NCI-H446 treated with DMSO at 0.1 percent for 48 hours (cell line): ENCODE data around the gene TXLNB.
"Not testable (repeated sequence)": the region's sequence is repeated elsewhere in the genome, so short reads cannot be mapped to it uniquely, and the experiment has no call there.

Experiments used
- DNase-seq: peaks from one replicate; lab custom pipeline; 2025; lab: John Stamatoyannopoulos, UW

TXLNB gene

GRCh38 chr6:139235661-139236060, 56.1 kb downstream of the TXLNB start:
- no peak for DNase-seq

DNA sequence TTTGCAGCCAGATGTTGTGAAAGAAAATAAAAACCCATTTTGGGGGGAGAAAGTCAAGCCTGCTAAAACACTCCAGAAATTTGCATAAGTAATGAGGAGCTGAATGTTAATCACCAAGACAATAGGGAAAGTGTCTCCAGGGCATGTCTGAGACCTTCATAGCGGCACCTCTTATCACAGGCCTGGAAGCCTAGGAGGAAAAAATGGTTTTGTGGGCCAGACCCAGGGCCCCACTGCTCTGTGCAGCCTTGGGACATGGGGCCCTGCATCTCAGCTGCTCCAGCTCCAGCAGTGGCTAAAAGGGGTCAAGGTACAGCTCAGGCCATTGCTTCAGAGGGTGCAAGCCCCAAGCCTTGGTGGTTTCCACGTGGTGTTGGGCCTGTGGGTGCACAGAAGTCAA, 57.6 kb downstream of the TXLNB start:
- DNase-seq, result not testable (repeated sequence)

DNA sequence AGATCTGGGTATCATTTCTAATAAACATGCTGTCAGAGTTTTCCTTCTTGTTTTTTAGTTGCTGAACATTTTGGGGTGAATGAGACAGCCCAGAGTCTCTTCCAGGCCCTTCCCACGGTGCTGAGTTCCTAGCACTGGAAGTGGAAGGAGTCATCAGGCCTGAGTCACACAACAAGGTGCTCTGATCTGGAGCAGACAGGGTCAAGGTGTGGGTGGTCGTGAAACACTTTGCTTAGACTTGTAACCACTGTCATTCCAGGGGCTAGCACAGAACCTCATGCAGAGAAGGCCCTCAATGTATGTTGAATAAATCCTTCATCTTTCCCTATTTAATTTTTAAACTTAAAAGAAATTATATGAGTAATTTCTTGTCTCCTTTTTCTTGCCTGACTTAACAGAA, 60.6 kb downstream of the TXLNB start:
- no peak for DNase-seq

GRCh38 chr6:139230391-139230840, 61.4 kb downstream of the TXLNB start:
- peak; percentile 40 for DNase-seq

GRCh38 chr6:139228387-139228786, 63.4 kb downstream of the TXLNB start:
- DNase-seq, result not testable (repeated sequence)

GRCh38 chr6:139219746-139220145, 72.1 kb downstream of the TXLNB start:
- no peak for DNase-seq

DNA sequence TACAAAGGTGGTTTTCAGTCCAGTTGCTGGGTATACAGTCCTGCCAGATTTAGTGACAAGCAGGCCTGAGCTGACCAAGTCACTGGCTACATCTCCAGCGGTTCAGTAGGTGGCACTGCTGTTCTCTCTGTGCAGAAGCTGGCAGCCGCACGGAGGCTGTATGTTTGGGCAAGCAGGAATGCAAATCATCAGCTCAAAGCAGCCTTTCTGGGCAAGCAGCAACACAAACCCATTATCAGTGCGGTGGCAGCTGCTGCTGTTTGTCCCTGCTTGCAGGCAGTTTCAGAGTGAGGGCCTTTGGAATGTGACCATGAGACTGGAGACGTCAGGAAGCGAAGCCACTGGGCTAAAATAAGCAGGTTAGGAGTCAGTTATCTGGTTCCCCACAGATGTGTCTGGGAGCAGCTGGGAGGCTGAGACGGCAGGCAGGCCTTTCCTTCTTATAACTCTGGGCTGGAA, 72.5 kb downstream of the TXLNB start:
- peak; percentile 85 for DNase-seq

DNA sequence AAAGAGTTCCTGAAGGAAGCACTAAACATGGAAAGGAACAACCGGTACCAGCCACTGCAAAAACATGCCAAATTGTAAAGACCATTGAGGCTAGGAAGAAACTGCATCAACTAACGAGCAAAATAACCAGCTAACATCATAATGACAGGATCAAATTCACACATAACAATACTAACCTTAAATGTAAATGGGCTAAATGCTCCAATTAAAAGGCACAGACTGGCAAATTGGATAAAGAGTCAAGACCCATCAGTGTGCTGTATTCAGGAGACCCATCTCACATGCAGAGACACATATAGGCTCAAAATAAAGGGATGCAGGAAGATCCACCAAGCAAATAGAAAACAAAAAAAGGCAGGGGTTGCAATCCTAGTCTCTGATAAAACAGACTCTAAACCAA, 79.3 kb downstream of the TXLNB start:
- not testable (repeated sequence) for DNase-seq

DNA sequence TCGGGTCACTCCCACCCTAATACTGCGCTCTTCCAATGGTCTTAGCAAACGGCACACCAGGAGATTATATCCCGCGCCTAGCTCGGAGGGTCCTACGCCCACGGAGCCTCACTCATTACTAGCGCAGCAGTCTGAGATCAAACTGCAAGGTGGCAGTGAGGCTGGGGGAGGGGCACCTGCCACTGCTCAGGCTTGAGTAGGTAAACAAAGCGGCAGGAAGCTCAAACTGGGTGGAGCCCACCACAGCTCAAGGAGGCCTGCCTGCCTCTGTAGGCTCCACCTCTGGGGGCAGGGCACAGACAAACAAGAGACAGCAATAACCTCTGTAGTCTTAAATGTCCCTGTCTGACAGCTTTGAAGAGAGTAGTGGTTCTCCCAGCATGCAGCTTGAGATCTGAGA, 81.0 kb downstream of the TXLNB start:
- not testable (repeated sequence) for DNase-seq

- no peak for DNase-seq
Measured at GRCh38 chr6:139205843-139206242, 86.0 kb downstream of the TXLNB start.

- DNase-seq, result no peak
Measured at GRCh38 chr6:139204978-139205377, 86.8 kb downstream of the TXLNB start.

DNA sequence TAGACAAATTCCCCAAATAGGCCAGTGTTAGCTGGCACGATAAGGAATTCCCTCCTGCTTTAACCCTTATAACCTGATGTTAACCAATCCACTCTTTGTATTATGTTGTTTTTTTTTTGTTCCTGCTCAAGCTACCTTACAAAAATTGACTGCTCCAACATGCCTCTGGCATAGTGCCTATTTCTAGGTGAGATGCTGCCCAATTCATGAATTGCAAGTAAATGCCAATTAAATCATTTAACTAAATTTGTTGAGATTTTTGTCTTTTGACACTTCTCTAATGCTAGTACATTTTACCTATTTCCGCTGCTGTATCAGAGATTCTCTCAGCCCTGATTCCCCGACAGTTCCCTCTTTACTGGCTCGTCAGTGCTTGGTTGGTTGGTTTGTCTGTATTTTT, 90.4 kb downstream of the TXLNB start:
- DNase-seq, result no peak

DNA sequence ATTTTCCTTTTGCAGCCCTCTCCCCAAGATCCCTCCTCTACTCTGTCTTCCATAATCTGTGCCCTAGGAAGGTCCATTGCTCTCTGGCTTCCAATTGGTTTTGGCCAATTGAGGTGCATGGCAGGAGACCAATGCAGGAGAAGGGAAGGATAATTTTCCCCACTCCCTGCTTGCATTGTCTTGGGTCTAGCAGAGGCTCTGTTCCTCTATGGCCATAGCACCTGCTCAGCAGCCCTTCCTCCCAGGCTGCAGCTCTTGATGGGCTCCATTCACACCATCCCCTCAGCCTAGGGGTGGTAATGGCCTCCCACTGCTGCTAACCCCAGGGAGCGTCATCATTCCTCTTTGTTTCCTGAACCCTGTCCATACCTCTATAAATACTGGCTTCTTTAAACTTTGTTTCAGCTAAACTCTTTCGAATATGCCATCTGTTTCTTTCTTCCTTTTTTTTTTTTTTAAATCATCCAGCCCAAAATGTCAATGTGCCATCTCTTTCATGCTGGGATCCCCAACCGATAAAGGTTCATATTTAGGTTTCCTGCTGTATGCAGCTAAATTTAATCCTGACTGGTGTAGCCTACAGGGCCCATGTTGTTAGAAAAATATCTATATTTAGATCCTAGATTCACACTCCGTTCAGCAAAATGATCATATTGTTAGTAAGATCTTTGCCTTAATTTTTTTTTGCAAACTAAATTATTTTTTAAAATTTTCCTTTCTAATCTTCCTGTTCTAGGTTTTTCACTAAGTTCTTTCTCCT, 93.1 kb downstream of the TXLNB start:
- no peak for DNase-seq

- no peak for DNase-seq
Measured at GRCh38 chr6:139194740-139195139, 97.1 kb downstream of the TXLNB start.
